ENCODE data around the gene KRT17. TPM values are rescaled to one million over a fixed set of nuclear protein-coding genes. Genes with fewer than 3 reads are reported as not detected.

Gene KRT17
- total and polyA plus RNA-seq, 9 of the 15 experiments (the other 6 are each of a cell fraction or from before 2014, with no cell fraction given) = 0.23 to 0.25 TPM; not detected in 7

- no peak for TF ChIP-seq ETS1 (conservative IDR thresholded peaks at IDR 0.05; ENCODE audit: control insufficient read depth, low read depth, low read length)
- TF ChIP-seq PHF20 (IDR thresholded peaks at IDR 0.05; ENCODE audit: partially characterized antibody) = peak; percentile 62
- peak; percentile 87; the same call in 1 of the 2 replicates for TF ChIP-seq ZBTB26 (CRISPR knock-in tag; IDR thresholded peaks at IDR 0.05)
- peak in 1 of 2 experiments; percentile 33; a peak in 1 of 4 replicates for TF ChIP-seq HDAC1 (IDR thresholded peaks at IDR 0.05)
- 0 out of 2 replicates have a peak, but pooled peaks have one; percentile 23 for TF ChIP-seq LARP7 (IDR thresholded peaks at IDR 0.05)
- peak; percentile 61; the same call in 1 of the 2 replicates for TF ChIP-seq HBP1 (CRISPR knock-in tag; IDR thresholded peaks at IDR 0.05)
- TF ChIP-seq ARHGAP35 (IDR thresholded peaks at IDR 0.05; ENCODE audit: partially characterized antibody) = peak; percentile 53
- TF ChIP-seq HDGF (IDR thresholded peaks at IDR 0.05) = 0 out of 2 replicates have a peak, but pooled peaks have one; percentile 66
- TF ChIP-seq HNRNPH1 (optimal IDR thresholded peaks at IDR 0.05; ENCODE audit: low read depth, low read length) = no peak
- 0 out of 2 replicates have a peak, but pooled peaks have one; percentile 10 for TF ChIP-seq THRB (CRISPR knock-in tag; conservative IDR thresholded peaks at IDR 0.05)
- TF ChIP-seq E2F6 (IDR thresholded peaks at IDR 0.05; ENCODE audit: borderline replicate concordance in 1 of 2, extremely low read depth in 1 of 2, insufficient read depth in 1 of 2, insufficient read length in 1 of 2, low read depth in 1 of 2, low read length in 1 of 2, poor library complexity in 1 of 2, severe bottlenecking in 1 of 2) = no peak
- no peak for TF ChIP-seq PHF21A (IDR thresholded peaks at IDR 0.05; ENCODE audit: borderline replicate concordance, low read depth)
- TF ChIP-seq PCBP1 (IDR thresholded peaks at IDR 0.05; ENCODE audit: low read depth, low read length, poor library complexity, severe bottlenecking) = no peak
- no peak for TF ChIP-seq IRF2 (CRISPR knock-in tag; IDR thresholded peaks at IDR 0.05)
These were observed 27.5 kb upstream of the KRT17 start (continued) for GRCh38 chr17:41651625-41652460.
